WERI-Rb-1 (cell line): Measurements from ENCODE around the gene ACVR1B.

Source experiments
- DNase-seq: peaks from one replicate; pipeline ENCODE4 v3.0.0-alpha.2; 2020
- H3K27ac ChIP-seq: fragments of 250-450 bp; sonication (Bioruptor Pico); 2 replicates; pipeline ENCODE4 v1.5.1; 2020; ENCODE audit warnings: mild to moderate bottlenecking, moderate library complexity
- H3K27me3 ChIP-seq: fragments of 250-450 bp; sonication (Bioruptor Pico); 2 replicates; pipeline ENCODE4 v1.5.1; 2021; ENCODE audit warnings: mild to moderate bottlenecking, low read depth, moderate library complexity; ENCODE audit not compliant: insufficient read depth, severe bottlenecking
- H3K36me3 ChIP-seq: fragments of 250-450 bp; sonication (Bioruptor Pico); 2 replicates; pipeline ENCODE4 v1.5.1; 2020; ENCODE audit warnings: mild to moderate bottlenecking, moderate library complexity
- H3K4me3 ChIP-seq: 2 replicates; pipeline ENCODE4 v1.5.1; 2011; ENCODE audit warnings: low read depth, mild to moderate bottlenecking, control low read depth, low read length
- H3K9me3 ChIP-seq: fragments of 250-450 bp; sonication (Bioruptor Pico); 2 replicates; pipeline ENCODE4 v1.5.1; 2021; ENCODE audit warnings: mild to moderate bottlenecking, moderate library complexity; ENCODE audit not compliant: severe bottlenecking
- CTCF ChIP-seq: IDR thresholded peaks from 2 replicates; pipeline ENCODE4 v1.5.1; 2011; ENCODE audit warnings: low read depth, mild to moderate bottlenecking, control low read depth, inconsistent platforms, low read length

The ACVR1B gene

DNA sequence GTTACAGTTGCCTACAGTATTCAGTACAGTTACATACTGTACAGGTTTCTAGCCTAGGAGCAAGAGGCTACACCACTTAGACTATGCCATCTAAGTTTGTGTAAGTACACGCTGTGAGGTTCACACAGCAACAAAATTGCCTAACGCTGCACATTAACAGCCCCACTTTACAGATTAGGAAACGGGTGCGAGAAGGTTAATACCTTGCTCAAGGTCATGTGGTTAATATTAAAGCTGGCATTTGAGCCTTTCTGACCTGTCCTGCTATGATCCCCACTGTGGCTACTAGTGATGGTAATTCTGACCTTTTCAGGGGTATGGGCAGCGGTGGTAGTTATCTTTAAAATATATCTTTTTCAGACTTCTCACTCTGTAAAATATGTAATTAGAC is 20.9 kb downstream of the ACVR1B start:
- no peak for DNase-seq
- H3K36me3 ChIP-seq = peaks cover 27% of the 10 kb centered on the region
- no peak overlapping the region for H3K4me3 ChIP-seq
- H3K27me3 ChIP-seq = no peaks in the 10 kb centered on the region
- no peaks in the 10 kb centered on the region for H3K9me3 ChIP-seq
- TF ChIP-seq CTCF = no peak
- H3K27ac ChIP-seq = no peak overlapping the region

GRCh38 chr12:51972849-51973273 is 21.4 kb downstream of the ACVR1B start:
- Histone ChIP-seq H3K36me3 (peaks cover 30% of the 10 kb centered on the region), H3K4me3 (no peak overlapping the region), H3K9me3 (no peaks in the 10 kb centered on the region), H3K27ac (no peak overlapping the region), H3K27me3 (no peaks in the 10 kb centered on the region)
- TF ChIP-seq CTCF = no peak
- DNase-seq = no peak

GRCh38 chr12:51973560-51973959 is 22.1 kb downstream of the ACVR1B start:
- no peaks in the 10 kb centered on the region for H3K9me3 ChIP-seq
- no peak for TF ChIP-seq CTCF
- no peaks in the 10 kb centered on the region for H3K27me3 ChIP-seq
- peaks cover 37% of the 10 kb centered on the region for H3K36me3 ChIP-seq
- no peak overlapping the region for H3K27ac ChIP-seq
- no peak overlapping the region for H3K4me3 ChIP-seq
- DNase-seq = no peak

DNA sequence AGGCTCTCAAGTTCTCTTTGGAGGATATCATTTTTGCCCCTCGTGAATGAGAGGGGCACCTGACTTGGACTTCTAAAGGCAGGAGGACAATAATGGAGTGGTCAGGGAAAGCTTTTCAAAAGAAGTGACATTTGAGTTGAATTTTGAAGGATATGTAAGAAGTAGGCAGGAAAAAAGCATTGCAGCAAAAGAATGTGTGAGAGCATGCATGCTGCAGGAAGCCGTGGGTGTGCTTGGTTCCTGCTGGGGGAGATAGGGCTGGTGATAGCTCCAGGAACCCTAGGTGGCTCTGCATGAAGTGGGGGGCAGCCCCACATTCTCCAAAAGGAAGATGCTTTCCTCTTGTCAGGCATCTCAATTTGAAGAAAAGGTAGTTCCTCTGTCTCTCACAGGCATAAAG is 23.1 kb downstream of the ACVR1B start:
- peaks cover 40% of the 10 kb centered on the region for H3K36me3 ChIP-seq
- H3K9me3 ChIP-seq = no peaks in the 10 kb centered on the region
- no peak for TF ChIP-seq CTCF
- no peak for DNase-seq
- no peaks in the 10 kb centered on the region for H3K27me3 ChIP-seq
- no peak overlapping the region for H3K4me3 ChIP-seq
- H3K27ac ChIP-seq = no peak overlapping the region

- Histone ChIP-seq H3K27me3 (no peaks in the 10 kb centered on the region), H3K27ac (no peak overlapping the region), H3K9me3 (no peaks in the 10 kb centered on the region), H3K36me3 (peaks cover 45% of the 10 kb centered on the region), H3K4me3 (no peak overlapping the region)
- no peak for TF ChIP-seq CTCF
- no peak for DNase-seq
Measured at GRCh38 chr12:51975196-51975595, 23.7 kb downstream of the ACVR1B start.

DNA sequence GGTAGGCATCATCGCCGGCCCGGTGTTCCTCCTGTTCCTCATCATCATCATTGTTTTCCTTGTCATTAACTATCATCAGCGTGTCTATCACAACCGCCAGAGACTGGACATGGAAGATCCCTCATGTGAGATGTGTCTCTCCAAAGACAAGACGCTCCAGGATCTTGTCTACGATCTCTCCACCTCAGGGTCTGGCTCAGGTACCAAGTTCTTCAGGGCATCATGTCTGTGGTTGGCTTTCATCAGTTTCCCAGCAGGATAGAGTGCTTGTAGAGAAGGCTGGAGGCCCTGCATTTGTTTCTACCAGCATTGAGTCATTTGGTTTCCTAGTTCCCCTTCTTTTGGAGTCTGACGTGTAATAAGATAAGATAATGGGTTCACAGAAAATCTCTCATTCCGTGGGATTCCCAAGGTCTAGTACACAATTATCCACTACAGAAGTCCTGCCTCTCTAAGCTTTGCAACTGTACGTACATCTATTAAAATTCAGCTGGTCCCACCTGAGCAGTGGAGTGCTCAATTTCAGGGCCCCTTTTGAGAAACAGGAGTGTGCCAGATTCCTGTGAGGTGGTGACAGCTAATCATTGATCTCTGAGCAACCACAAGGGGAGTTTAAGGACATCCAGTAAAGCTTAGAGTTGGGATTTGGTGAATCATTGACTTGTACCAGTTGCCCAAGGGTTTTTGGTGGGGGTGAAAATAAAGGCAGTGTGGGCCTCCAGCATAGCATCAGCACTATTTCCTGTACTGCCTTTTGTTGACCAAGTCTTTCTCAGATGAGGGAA is 25.1 kb downstream of the ACVR1B start:
- peaks cover 59% of the 10 kb centered on the region for H3K36me3 ChIP-seq
- H3K27me3 ChIP-seq = no peaks in the 10 kb centered on the region
- H3K4me3 ChIP-seq = no peak overlapping the region
- H3K9me3 ChIP-seq = no peaks in the 10 kb centered on the region
- DNase-seq = no peak
- H3K27ac ChIP-seq = no peak overlapping the region; the same call in 1 of the 2 replicates
- no peak for TF ChIP-seq CTCF
